Natural killer cell (primary cell): ENCODE measurements around the gene DNAJC5G. TPM values are rescaled to one million over a fixed set of nuclear protein-coding genes. Genes with fewer than 3 reads are reported as not detected.
A peak's percentile ranks its signal among the peaks of the same experiment; 100 is the strongest.

ENCODE experiments used
- ATAC-seq, 3 donors: fragments of 150-1000 bp in 2 of 3; fragments of 200-7000 bp in 1 of 3; cut with Tn5 transposase; 1 replicate in 1 of 3; 2 replicates in 2 of 3; pipeline ENCODE4 v1.10.0; 2021; ENCODE audit warnings: mild to moderate bottlenecking in 2 of 3, moderate library complexity in 2 of 3
- DNase-seq, 2 donors: peaks; one replicate each; pipeline versions ENCODE4 v3.0.0 to v3.0.0-alpha.2; 2013 to 2021; ENCODE audit warnings: mixed read lengths in 1 of 2
- H3K27ac ChIP-seq: one replicate; pipeline ENCODE4 v1.5.1; 2013; ENCODE audit warnings: mild to moderate bottlenecking, low read length
- H3K27me3 ChIP-seq: one replicate; pipeline ENCODE4 v1.6.1; 2013; ENCODE audit warnings: low read length; ENCODE audit not compliant: control insufficient read depth, insufficient read depth
- H3K36me3 ChIP-seq: one replicate; pipeline ENCODE4 v1.6.1; 2013; ENCODE audit warnings: low read length; ENCODE audit not compliant: control insufficient read depth, insufficient read depth
- H3K4me1 ChIP-seq: one replicate; pipeline ENCODE4 v1.6.1; 2013; ENCODE audit warnings: low read length; ENCODE audit not compliant: control insufficient read depth, insufficient read depth
- H3K4me3 ChIP-seq: one replicate; pipeline ENCODE4 v1.5.1; 2013; ENCODE audit warnings: low read length
- H3K9me3 ChIP-seq: one replicate; pipeline ENCODE4 v1.6.1; 2013; ENCODE audit warnings: low read length; ENCODE audit not compliant: control insufficient read depth, insufficient read depth
- H3K27ac Mint-ChIP-seq, 2 donors: one replicate each; pipeline ENCODE4 v1.8.0; 2022; ENCODE audit warnings: mild to moderate bottlenecking in 2 of 2, mixed read lengths in 2 of 2, moderate library complexity in 1 of 2
- H3K27me3 Mint-ChIP-seq, 2 donors: one replicate each; pipeline ENCODE4 v1.8.0; 2022; ENCODE audit warnings: low read depth in 2 of 2, mixed read lengths in 2 of 2
- H3K36me3 Mint-ChIP-seq: one replicate; pipeline ENCODE4 v1.8.0; 2022; ENCODE audit warnings: mixed read lengths
- H3K4me1 Mint-ChIP-seq, 2 donors: one replicate each; pipeline ENCODE4 v1.8.0; 2022; ENCODE audit warnings: mixed read lengths in 2 of 2
- H3K4me3 Mint-ChIP-seq: one replicate; pipeline ENCODE4 v1.8.0; 2022; ENCODE audit warnings: mild to moderate bottlenecking, moderate library complexity, mixed read lengths
- H3K9me3 Mint-ChIP-seq, 2 donors: one replicate each; pipeline ENCODE4 v1.8.0; 2022; ENCODE audit warnings: mixed read lengths in 2 of 2
- CTCF ChIP-seq: fragments of 200-600 bp; IDR thresholded peaks from one replicate; pipeline ENCODE4 v1.8.0; 2022; ENCODE audit warnings: antibody characterized with exemption
- WGBS: methylation state at CpG from one replicate; pipeline ENCODE4 v1.1.7; 2013; ENCODE audit warnings: missing lambda C conversion rate; ENCODE audit not compliant: insufficient coverage; 5-methylcytosine and 5-hydroxymethylcytosine counted together
- intact Hi-C: fragments of 100-400 bp; cut with micrococcal nuclease; formaldehyde crosslinking; loops from one replicate; pipeline ENCODE4 v1.14.2; 2022
- total RNA-seq, 4 donors: library from RNA; stranded (reverse); fragments of 120-200 nt in 1 of 4; gene quantifications; one replicate each; pipeline versions ENCODE4 v1.2.3 to v1.2.4, GENCODE V29; 2013 to 2022

DNAJC5G gene
- total RNA-seq, 3 donors from 2014 or later (not counting 1 experiment from before 2014, with no cell fraction given): not detected

DNA sequence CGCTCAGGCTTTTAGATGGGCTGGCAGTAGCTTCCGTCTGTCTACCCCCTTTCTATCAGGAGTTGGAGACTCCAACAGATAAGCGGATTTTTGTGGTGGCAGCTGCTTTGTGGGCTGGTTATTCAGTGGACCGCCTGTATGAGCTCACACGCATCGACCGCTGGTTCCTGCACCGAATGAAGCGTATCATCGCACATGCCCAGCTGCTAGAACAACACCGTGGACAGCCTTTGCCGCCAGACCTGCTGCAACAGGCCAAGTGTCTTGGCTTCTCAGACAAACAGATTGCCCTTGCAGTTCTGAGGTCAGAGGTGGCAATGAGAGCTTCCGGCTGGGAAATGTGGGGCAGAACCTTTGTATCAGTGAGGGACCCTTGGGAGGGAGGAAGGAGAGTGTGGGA lies 43.3 kb upstream of the DNAJC5G start:
- Histone ChIP-seq H3K36me3 (peaks cover 61% of the 10 kb centered on the region), H3K27me3 (no peaks in the 10 kb centered on the region), H3K4me3 (no peak overlapping the region), H3K4me1 (no peaks in the 10 kb centered on the region), H3K9me3 (no peaks in the 10 kb centered on the region), H3K27ac (no peak overlapping the region)
- Mint-ChIP-seq H3K27me3 (no peaks in the 10 kb centered on the region), H3K36me3 (peaks cover 8% of the 10 kb centered on the region), H3K4me1 (no peaks in the 10 kb centered on the region), H3K9me3 (no peaks in the 10 kb centered on the region), H3K27ac (no peak overlapping the region), H3K4me3 (no peak overlapping the region)
- over 99% methylated on average over 13 of the region's 13 CpGs for WGBS
- no peak for TF ChIP-seq CTCF
- DNase-seq (no peak), ATAC-seq (no peak)
- intact Hi-C loops: no loop called here

DNA sequence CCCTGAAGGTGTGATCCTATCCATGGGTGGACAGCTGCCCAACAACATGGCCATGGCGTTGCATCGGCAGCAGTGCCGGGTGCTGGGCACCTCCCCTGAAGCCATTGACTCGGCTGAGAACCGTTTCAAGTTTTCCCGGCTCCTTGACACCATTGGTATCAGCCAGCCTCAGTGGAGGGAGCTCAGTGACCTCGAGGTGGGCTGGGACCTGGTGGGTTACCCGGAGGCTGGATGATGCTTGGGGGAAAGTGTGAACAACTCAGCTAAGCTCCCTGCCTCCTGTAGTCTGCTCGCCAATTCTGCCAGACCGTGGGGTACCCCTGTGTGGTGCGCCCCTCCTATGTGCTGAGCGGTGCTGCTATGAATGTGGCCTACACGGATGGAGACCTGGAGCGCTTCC lies 41.9 kb upstream of the DNAJC5G start:
- Histone ChIP-seq H3K9me3 (no peaks in the 10 kb centered on the region), H3K4me1 (no peaks in the 10 kb centered on the region), H3K36me3 (peaks cover 66% of the 10 kb centered on the region), H3K4me3 (no peak overlapping the region), H3K27ac (no peak overlapping the region), H3K27me3 (no peaks in the 10 kb centered on the region)
- Mint-ChIP-seq H3K36me3 (peaks cover 8% of the 10 kb centered on the region), H3K4me3 (no peak overlapping the region), H3K27ac (peak overlapping the region in 1 of 2 donors; percentile 39), H3K9me3 (no peaks in the 10 kb centered on the region), H3K4me1 (no peaks in the 10 kb centered on the region), H3K27me3 (no peaks in the 10 kb centered on the region)
- intact Hi-C loops: no loop called here
- DNase-seq (no peak), ATAC-seq (no peak)
- WGBS: 97% methylated on average over 14 of the region's 14 CpGs
- TF ChIP-seq CTCF: no peak

GRCh38 chr2:27236136-27236535 lies 39.1 kb upstream of the DNAJC5G start:
- Histone ChIP-seq H3K27ac (no peak overlapping the region), H3K27me3 (no peaks in the 10 kb centered on the region), H3K4me1 (no peaks in the 10 kb centered on the region), H3K36me3 (peaks cover 87% of the 10 kb centered on the region), H3K9me3 (no peaks in the 10 kb centered on the region), H3K4me3 (no peak overlapping the region)
- Mint-ChIP-seq H3K4me1 (no peaks in the 10 kb centered on the region), H3K36me3 (peaks cover 8% of the 10 kb centered on the region), H3K9me3 (no peaks in the 10 kb centered on the region), H3K27me3 (no peaks in the 10 kb centered on the region), H3K4me3 (no peak overlapping the region), H3K27ac (no peak overlapping the region)
- ATAC-seq: no peak
- DNase-seq: no peak
- 97% methylated on average over 12 of the region's 12 CpGs for WGBS
- intact Hi-C loops: no loop called here
- no peak for TF ChIP-seq CTCF

GRCh38 chr2:27236626-27237025 lies 38.6 kb upstream of the DNAJC5G start:
- no peaks in the 10 kb centered on the region for H3K27me3 Mint-ChIP-seq
- no peak for DNase-seq
- WGBS: 98% methylated on average over 3 of the region's 3 CpGs
- Histone ChIP-seq H3K4me3 (no peak overlapping the region), H3K27ac (no peak overlapping the region), H3K27me3 (no peaks in the 10 kb centered on the region), H3K9me3 (no peaks in the 10 kb centered on the region), H3K4me1 (no peaks in the 10 kb centered on the region), H3K36me3 (peaks cover 86% of the 10 kb centered on the region)
- H3K27ac Mint-ChIP-seq: no peak overlapping the region
- intact Hi-C loops: no loop called here
- no peak overlapping the region for H3K4me3 Mint-ChIP-seq
- no peak for TF ChIP-seq CTCF
- no peak for ATAC-seq
- no peaks in the 10 kb centered on the region for H3K4me1 Mint-ChIP-seq
- no peaks in the 10 kb centered on the region for H3K9me3 Mint-ChIP-seq
- peaks cover 8% of the 10 kb centered on the region for H3K36me3 Mint-ChIP-seq
